Parathyroid adenoma (tissue), 2 donors: ENCODE data around the gene SAMM50.

Experiments used
- H2AFZ ChIP-seq: fragments of 300-600 bp; sonication (generic); one replicate; pipeline ENCODE4 v1.7.0; 2017; ENCODE audit warnings: antibody characterized with exemption, mild to moderate bottlenecking
- H3K27ac ChIP-seq: fragments of 300-600 bp; sonication (generic); one replicate; pipeline ENCODE4 v1.7.0; 2017
- H3K27me3 ChIP-seq: fragments of 300-600 bp; sonication (generic); one replicate; pipeline ENCODE4 v1.7.0; 2017; ENCODE audit warnings: low read length; ENCODE audit not compliant: control insufficient read depth, insufficient read depth
- H3K36me3 ChIP-seq: fragments of 300-600 bp; sonication (generic); one replicate; pipeline ENCODE4 v1.7.0; 2017; ENCODE audit warnings: low read length; ENCODE audit not compliant: control insufficient read depth, insufficient read depth
- H3K4me1 ChIP-seq: fragments of 300-600 bp; sonication (generic); one replicate; pipeline ENCODE4 v1.7.0; 2017; ENCODE audit warnings: control low read depth
- H3K4me2 ChIP-seq: fragments of 300-600 bp; sonication (generic); one replicate; pipeline ENCODE4 v1.7.0; 2017; ENCODE audit warnings: low read length
- H3K4me3 ChIP-seq: fragments of 300-600 bp; sonication (generic); one replicate; pipeline ENCODE4 v1.7.0; 2017; ENCODE audit warnings: low read depth, low read length
- H3K79me2 ChIP-seq: fragments of 300-600 bp; sonication (generic); one replicate; pipeline ENCODE4 v1.7.0; 2017; ENCODE audit warnings: control low read depth
- H3K9ac ChIP-seq: fragments of 300-600 bp; sonication (generic); one replicate; pipeline ENCODE4 v1.7.0; 2017; ENCODE audit warnings: mild to moderate bottlenecking
- H3K9me3 ChIP-seq: fragments of 300-600 bp; sonication (generic); one replicate; pipeline ENCODE4 v1.7.0; 2017; ENCODE audit warnings: low read length; ENCODE audit not compliant: control insufficient read depth
- CTCF ChIP-seq: fragments of 300-600 bp; sonication (generic); IDR thresholded peaks from one replicate; pipeline ENCODE4 v1.7.0; 2017; ENCODE audit warnings: antibody characterized with exemption, mild to moderate bottlenecking
- donor health status: primary hyperparathyroidism.

The SAMM50 gene

GRCh38 chr22:43926349-43926710 lies 28.9 kb upstream of the SAMM50 start:
- Histone ChIP-seq H3K27ac (no peak overlapping the region), H3K4me2 (no peak overlapping the region), H3K36me3 (no peaks in the 10 kb centered on the region), H3K27me3 (no peaks in the 10 kb centered on the region), H3K4me3 (no peak overlapping the region), H2AFZ (no peak overlapping the region), H3K79me2 (no peaks in the 10 kb centered on the region), H3K4me1 (no peaks in the 10 kb centered on the region), H3K9ac (no peak overlapping the region), H3K9me3 (no peaks in the 10 kb centered on the region)
- TF ChIP-seq CTCF: no peak

GRCh38 chr22:43928468-43928867 lies 26.8 kb upstream of the SAMM50 start:
- H3K79me2 ChIP-seq: no peaks in the 10 kb centered on the region
- TF ChIP-seq CTCF: no peak
- no peak overlapping the region for H3K4me3 ChIP-seq
- H3K9ac ChIP-seq: no peak overlapping the region
- H3K27me3 ChIP-seq: no peaks in the 10 kb centered on the region
- H3K4me2 ChIP-seq: no peak overlapping the region
- H3K4me1 ChIP-seq: no peaks in the 10 kb centered on the region
- H3K36me3 ChIP-seq: no peaks in the 10 kb centered on the region
- no peak overlapping the region for H2AFZ ChIP-seq
- H3K9me3 ChIP-seq: no peaks in the 10 kb centered on the region
- no peak overlapping the region for H3K27ac ChIP-seq

- Histone ChIP-seq H3K27me3 (no peaks in the 10 kb centered on the region), H3K27ac (no peak overlapping the region), H2AFZ (no peak overlapping the region), H3K4me1 (no peaks in the 10 kb centered on the region), H3K4me3 (no peak overlapping the region), H3K4me2 (no peak overlapping the region), H3K9ac (no peak overlapping the region), H3K9me3 (no peaks in the 10 kb centered on the region), H3K36me3 (no peaks in the 10 kb centered on the region), H3K79me2 (no peaks in the 10 kb centered on the region)
- TF ChIP-seq CTCF: no peak
These were observed 26.3 kb upstream of the SAMM50 start for GRCh38 chr22:43928908-43929307.

GRCh38 chr22:43931771-43932170 lies 23.5 kb upstream of the SAMM50 start:
- no peak overlapping the region for H3K4me2 ChIP-seq
- TF ChIP-seq CTCF: no peak
- no peaks in the 10 kb centered on the region for H3K9me3 ChIP-seq
- no peaks in the 10 kb centered on the region for H3K79me2 ChIP-seq
- H3K36me3 ChIP-seq: no peaks in the 10 kb centered on the region
- H3K9ac ChIP-seq: no peak overlapping the region
- no peak overlapping the region for H3K4me3 ChIP-seq
- H3K27ac ChIP-seq: no peak overlapping the region
- no peaks in the 10 kb centered on the region for H3K27me3 ChIP-seq
- no peaks in the 10 kb centered on the region for H3K4me1 ChIP-seq
- no peak overlapping the region for H2AFZ ChIP-seq

- Histone ChIP-seq H3K27ac (no peak overlapping the region), H3K27me3 (no peaks in the 10 kb centered on the region), H3K79me2 (no peaks in the 10 kb centered on the region), H2AFZ (no peak overlapping the region), H3K9ac (no peak overlapping the region), H3K4me3 (no peak overlapping the region), H3K9me3 (no peaks in the 10 kb centered on the region), H3K36me3 (no peaks in the 10 kb centered on the region), H3K4me1 (no peaks in the 10 kb centered on the region), H3K4me2 (no peak overlapping the region)
- TF ChIP-seq CTCF: no peak
These were observed 13.8 kb upstream of the SAMM50 start for GRCh38 chr22:43941449-43941848.
